Neural progenitor cell (in vitro differentiated cells): Measurements from ENCODE around the gene RAPH1. TPM values are rescaled to one million over a fixed set of nuclear protein-coding genes. Genes with fewer than 3 reads are reported as not detected.
"Not testable (repeated sequence)": the region's sequence is repeated elsewhere in the genome, so short reads cannot be mapped to it uniquely, and the experiment has no call there.

Experiments
- DNase-seq: peaks from one replicate; pipeline ENCODE4 v3.0.0-alpha.2; 2016; ENCODE audit warnings: low spot score
- H2AFZ ChIP-seq: fragments of 200-600 bp; sonication (generic); replicated peaks from 2 replicates; pipeline ENCODE4 v1.6.1; 2016; ENCODE audit warnings: antibody characterized with exemption
- H3F3A ChIP-seq: fragments of 200-600 bp; sonication (generic); 2 replicates; pipeline ENCODE4 v1.6.1; 2016; ENCODE audit warnings: antibody characterized with exemption, low read depth
- H3K27ac ChIP-seq: fragments of 200-600 bp; sonication (generic); 2 replicates; pipeline ENCODE4 v1.5.1; 2016; ENCODE audit warnings: mild to moderate bottlenecking
- H3K27me3 ChIP-seq: fragments of 200-600 bp; sonication (generic); 2 replicates; pipeline ENCODE4 v1.6.1; 2016; ENCODE audit warnings: mild to moderate bottlenecking, moderate library complexity
- H3K36me3 ChIP-seq: fragments of 200-600 bp; sonication (generic); 2 replicates; pipeline ENCODE4 v1.5.1; 2016
- H3K4me1 ChIP-seq: fragments of 200-600 bp; sonication (generic); 2 replicates; pipeline ENCODE4 v1.6.1; 2016; ENCODE audit warnings: mixed run types
- H3K4me2 ChIP-seq: fragments of 200-600 bp; sonication (generic); 2 replicates; pipeline ENCODE4 v1.6.1; 2016
- H3K4me3 ChIP-seq: fragments of 200-600 bp; sonication (generic); 2 replicates; pipeline ENCODE4 v1.5.1; 2016
- H3K79me2 ChIP-seq: fragments of 200-600 bp; sonication (generic); 2 replicates; pipeline ENCODE4 v1.6.1; 2016; ENCODE audit warnings: low read depth
- H3K9ac ChIP-seq: fragments of 200-600 bp; sonication (generic); 2 replicates; pipeline ENCODE4 v1.6.1; 2016
- H3K9me3 ChIP-seq: fragments of 200-600 bp; sonication (generic); 2 replicates; pipeline ENCODE4 v1.5.1; 2016; ENCODE audit warnings: low read depth
- H4K20me1 ChIP-seq: fragments of 200-600 bp; sonication (generic); 2 replicates; pipeline ENCODE4 v1.6.1; 2016; ENCODE audit warnings: low read depth
- H3K27ac Mint-ChIP-seq: 3 replicates; pipeline ENCODE4 v1.8.0; 2021; ENCODE audit warnings: mixed read lengths
- H3K27me3 Mint-ChIP-seq: 2 replicates; pipeline ENCODE4 v1.8.0; 2022; ENCODE audit warnings: low read depth, mild to moderate bottlenecking, inconsistent platforms, moderate library complexity, mixed read lengths; ENCODE audit not compliant: insufficient read depth
- H3K36me3 Mint-ChIP-seq: 3 replicates; pipeline ENCODE4 v1.8.0; 2021; ENCODE audit warnings: mixed read lengths
- H3K4me1 Mint-ChIP-seq: 3 replicates; pipeline ENCODE4 v1.8.0; 2021; ENCODE audit warnings: mixed read lengths
- H3K4me3 Mint-ChIP-seq: 3 replicates; pipeline ENCODE4 v1.8.0; 2021; ENCODE audit warnings: mild to moderate bottlenecking, moderate library complexity, mixed read lengths
- H3K9me3 Mint-ChIP-seq: 3 replicates; pipeline ENCODE4 v1.8.0; 2020; ENCODE audit warnings: mixed read lengths
- EZH2 ChIP-seq: fragments of 200-600 bp; sonication (generic); IDR thresholded peaks from 2 replicates; pipeline ENCODE4 v1.6.1; 2017; ENCODE audit warnings: antibody characterized with exemption, mild to moderate bottlenecking, moderate library complexity
- EZH2phosphoT487 ChIP-seq: fragments of 200-600 bp; sonication (generic); IDR thresholded peaks from 2 replicates; pipeline ENCODE4 v1.6.1; 2017; ENCODE audit warnings: antibody characterized with exemption
- total RNA-seq: library from RNA; depleted of rRNA; stranded (reverse); fragments of >200 nt; gene quantifications from 2 replicates; pipeline ENCODE4 v1.2.3, GENCODE V29; 2015; ENCODE audit warnings: low replicate concordance
- TF ChIP-seq, protein P1 (sequence below): fragments of 200-600 bp; sonication (generic); IDR thresholded peaks from 2 replicates; pipeline ENCODE4 v1.5.1; 2017; ENCODE audit warnings: antibody characterized with exemption, mild to moderate bottlenecking

The RAPH1 gene
- total RNA-seq, 1 donor from 2014 or later = 11.2 TPM

DNA sequence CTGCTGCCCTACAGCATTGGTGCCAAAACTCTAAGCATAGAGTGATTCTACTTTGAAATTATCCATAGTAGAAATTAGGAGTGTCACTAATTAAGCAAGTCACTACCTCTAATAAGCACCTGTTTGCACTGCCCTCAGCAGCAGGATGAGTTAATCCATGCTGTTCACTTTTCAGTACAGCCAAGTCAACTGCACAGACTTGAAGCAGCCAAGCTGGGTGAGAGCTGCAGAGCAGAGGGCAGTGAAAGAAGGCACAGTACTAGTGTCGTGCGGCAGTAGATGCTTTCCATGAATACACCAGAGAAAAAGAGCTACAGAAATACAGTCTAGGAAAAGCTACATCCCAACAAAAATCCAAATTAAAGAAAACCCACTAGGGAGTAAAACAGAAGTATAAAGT lies 98.6 kb downstream of the RAPH1 start:
- DNase-seq = no peak
- peaks cover 9% of the 10 kb centered on the region for H3K36me3 ChIP-seq
- Mint-ChIP-seq H3K9me3 (no peaks in the 10 kb centered on the region), H3K27ac (no peak overlapping the region), H3K27me3 (peaks cover 4% of the 10 kb centered on the region), H3K36me3 (peaks cover 22% of the 10 kb centered on the region), H3K4me1 (peaks cover 11% of the 10 kb centered on the region), H3K4me3 (no peak overlapping the region)
- no peak overlapping the region for H2AFZ ChIP-seq
- no peak overlapping the region for H3K27ac ChIP-seq
- H4K20me1 ChIP-seq = no peaks in the 10 kb centered on the region
- H3K9ac ChIP-seq = no peak overlapping the region
- H3K4me2 ChIP-seq = no peak overlapping the region
- H3K4me1 ChIP-seq = no peaks in the 10 kb centered on the region
- TF ChIP-seq EZH2 (no peak), EZH2phosphoT487 (no peak)
- TF ChIP-seq, protein P1, sequence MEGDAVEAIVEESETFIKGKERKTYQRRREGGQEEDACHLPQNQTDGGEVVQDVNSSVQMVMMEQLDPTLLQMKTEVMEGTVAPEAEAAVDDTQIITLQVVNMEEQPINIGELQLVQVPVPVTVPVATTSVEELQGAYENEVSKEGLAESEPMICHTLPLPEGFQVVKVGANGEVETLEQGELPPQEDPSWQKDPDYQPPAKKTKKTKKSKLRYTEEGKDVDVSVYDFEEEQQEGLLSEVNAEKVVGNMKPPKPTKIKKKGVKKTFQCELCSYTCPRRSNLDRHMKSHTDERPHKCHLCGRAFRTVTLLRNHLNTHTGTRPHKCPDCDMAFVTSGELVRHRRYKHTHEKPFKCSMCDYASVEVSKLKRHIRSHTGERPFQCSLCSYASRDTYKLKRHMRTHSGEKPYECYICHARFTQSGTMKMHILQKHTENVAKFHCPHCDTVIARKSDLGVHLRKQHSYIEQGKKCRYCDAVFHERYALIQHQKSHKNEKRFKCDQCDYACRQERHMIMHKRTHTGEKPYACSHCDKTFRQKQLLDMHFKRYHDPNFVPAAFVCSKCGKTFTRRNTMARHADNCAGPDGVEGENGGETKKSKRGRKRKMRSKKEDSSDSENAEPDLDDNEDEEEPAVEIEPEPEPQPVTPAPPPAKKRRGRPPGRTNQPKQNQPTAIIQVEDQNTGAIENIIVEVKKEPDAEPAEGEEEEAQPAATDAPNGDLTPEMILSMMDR = no peak
- no peaks in the 10 kb centered on the region for H3K27me3 ChIP-seq
- no peaks in the 10 kb centered on the region for H3K79me2 ChIP-seq
- H3K4me3 ChIP-seq = no peak overlapping the region
- H3K9me3 ChIP-seq = no peaks in the 10 kb centered on the region
- H3F3A ChIP-seq = peaks cover 18% of the 10 kb centered on the region

DNA sequence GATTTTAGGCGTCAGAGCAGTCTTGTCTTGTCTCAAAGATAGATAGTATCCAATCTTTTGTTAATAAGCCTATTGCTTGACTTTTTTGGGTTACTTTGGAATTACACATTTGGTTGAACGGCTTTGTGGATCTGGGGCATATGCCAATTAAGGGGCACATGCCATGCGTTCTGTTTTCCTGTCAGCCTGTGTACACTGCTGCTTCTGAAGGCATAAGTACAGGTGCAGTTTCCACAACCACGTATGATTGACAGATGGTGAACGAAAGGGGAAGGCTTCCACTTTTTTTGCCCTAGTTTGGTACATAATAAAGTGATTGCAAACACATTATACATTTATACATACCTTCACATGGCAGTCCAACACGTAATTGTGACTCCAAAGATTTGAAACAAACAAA lies 102.3 kb downstream of the RAPH1 start:
- TF ChIP-seq EZH2phosphoT487 (no peak), EZH2 (no peak)
- TF ChIP-seq, protein P1 = no peak
- Histone ChIP-seq H3K79me2 (no peaks in the 10 kb centered on the region), H3K9me3 (no peaks in the 10 kb centered on the region), H3K4me1 (no peaks in the 10 kb centered on the region), H3K27ac (no peak overlapping the region), H3K36me3 (peaks cover 9% of the 10 kb centered on the region), H3K4me3 (no peak overlapping the region), H3K9ac (no peak overlapping the region), H4K20me1 (no peaks in the 10 kb centered on the region), H2AFZ (no peak overlapping the region), H3F3A (peaks cover 18% of the 10 kb centered on the region), H3K27me3 (no peaks in the 10 kb centered on the region), H3K4me2 (no peak overlapping the region)
- H3K4me3 Mint-ChIP-seq = no peak overlapping the region
- no peak for DNase-seq
- H3K27ac Mint-ChIP-seq = no peak overlapping the region
- H3K4me1 Mint-ChIP-seq = no peaks in the 10 kb centered on the region
- peaks cover 12% of the 10 kb centered on the region for H3K36me3 Mint-ChIP-seq
- H3K27me3 Mint-ChIP-seq = peaks cover 3% of the 10 kb centered on the region
- no peaks in the 10 kb centered on the region for H3K9me3 Mint-ChIP-seq

DNA sequence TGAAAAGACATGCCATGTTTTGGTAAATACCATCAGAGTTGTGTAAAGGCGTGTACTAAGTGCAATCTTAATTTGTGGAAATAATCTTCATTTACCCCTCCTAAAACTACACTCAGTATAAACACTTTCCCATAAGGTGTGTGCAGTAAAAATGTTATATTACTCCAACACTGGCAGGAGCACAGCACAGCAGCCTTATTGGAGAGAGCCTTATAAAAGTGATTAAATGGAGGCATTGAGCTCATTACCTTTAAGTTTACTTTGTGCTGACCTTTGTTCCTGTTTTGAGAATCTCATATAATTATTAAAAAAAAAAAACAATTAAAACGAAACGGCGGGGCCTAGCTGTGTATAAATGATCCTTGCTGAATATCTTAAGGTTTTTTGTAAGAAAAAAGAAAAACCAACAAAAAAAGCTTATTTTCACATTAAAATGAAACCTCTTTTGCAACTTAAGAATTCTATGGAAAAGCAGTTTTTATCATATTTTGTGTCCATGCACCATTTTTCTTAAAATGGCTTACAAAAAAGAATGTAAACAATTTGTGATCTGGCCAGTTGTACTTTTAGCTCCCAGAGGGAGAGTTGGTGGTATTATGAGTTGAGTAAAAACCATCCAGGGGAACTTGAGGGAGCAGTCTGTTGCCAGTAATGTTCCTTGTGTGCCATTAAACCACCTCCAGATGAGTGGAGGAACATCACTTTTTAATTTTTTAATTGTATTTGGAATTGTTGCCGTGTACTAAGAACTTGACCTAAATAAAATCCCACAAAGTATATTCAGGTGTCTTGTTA lies 103.5 kb downstream of the RAPH1 start:
- Histone ChIP-seq H3K79me2 (no peaks in the 10 kb centered on the region), H3K36me3 (peaks cover 9% of the 10 kb centered on the region), H3K9ac (no peak overlapping the region), H3K27ac (no peak overlapping the region), H4K20me1 (no peaks in the 10 kb centered on the region), H3K4me3 (no peak overlapping the region), H3K4me2 (no peak overlapping the region), H3K9me3 (no peaks in the 10 kb centered on the region), H3F3A (peaks cover 15% of the 10 kb centered on the region), H3K4me1 (no peaks in the 10 kb centered on the region), H2AFZ (no peak overlapping the region), H3K27me3 (no peaks in the 10 kb centered on the region)
- DNase-seq = no peak
- Mint-ChIP-seq H3K27me3 (peaks cover 3% of the 10 kb centered on the region), H3K4me1 (no peaks in the 10 kb centered on the region), H3K36me3 (peaks cover 21% of the 10 kb centered on the region), H3K9me3 (no peaks in the 10 kb centered on the region), H3K27ac (no peak overlapping the region), H3K4me3 (no peak overlapping the region)
- no peak for TF ChIP-seq EZH2phosphoT487
- TF ChIP-seq, protein P1 = no peak
- no peak for TF ChIP-seq EZH2

DNA sequence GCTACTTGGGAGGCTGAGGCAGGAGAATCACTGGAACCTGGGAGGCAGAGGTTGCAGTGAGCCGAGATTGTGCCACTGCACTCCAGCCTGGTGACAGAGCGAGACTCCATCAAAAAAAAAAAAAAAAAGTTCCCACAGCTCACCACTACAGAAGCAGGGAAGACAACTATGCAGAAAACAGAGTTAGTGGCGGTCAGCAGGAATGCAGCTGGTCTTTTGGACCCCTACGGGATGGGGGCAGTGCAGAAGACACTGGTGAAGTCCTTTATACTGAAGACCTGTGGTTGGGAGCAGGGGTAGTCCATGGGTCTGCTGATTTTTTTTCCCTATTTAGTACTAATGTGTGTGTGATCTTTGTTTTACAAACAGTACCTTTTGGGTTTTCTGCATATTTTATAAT lies 105.5 kb downstream of the RAPH1 start:
- not testable (repeated sequence) for H3K79me2 ChIP-seq, H3K27ac Mint-ChIP-seq, H3K4me1 ChIP-seq, H3K27me3 ChIP-seq, H3K36me3 ChIP-seq, H3K9me3 Mint-ChIP-seq, H4K20me1 ChIP-seq, H3K27ac ChIP-seq, H2AFZ ChIP-seq, H3K9ac ChIP-seq, H3K27me3 Mint-ChIP-seq, DNase-seq, H3K4me2 ChIP-seq, H3K4me3 Mint-ChIP-seq, H3K9me3 ChIP-seq, H3K4me1 Mint-ChIP-seq, H3K4me3 ChIP-seq, H3F3A ChIP-seq
- H3K36me3 Mint-ChIP-seq = peaks cover 25% of the 10 kb centered on the region
